IPS-20b (cell line): Measurements from ENCODE around the gene LRRN2.

Source experiments
- H3K27ac ChIP-seq: one replicate; pipeline ENCODE4 v1.5.1; 2013; ENCODE audit warnings: low read length
- H3K27me3 ChIP-seq: 2 replicates; pipeline ENCODE4 v1.6.1; 2013; ENCODE audit warnings: mild to moderate bottlenecking, low read length, inconsistent platforms; ENCODE audit not compliant: insufficient read depth
- H3K36me3 ChIP-seq: 2 replicates; pipeline ENCODE4 v1.6.1; 2013; ENCODE audit warnings: low read depth, mild to moderate bottlenecking, inconsistent platforms, low read length, moderate library complexity; ENCODE audit not compliant: insufficient read depth
- H3K4me1 ChIP-seq: 2 replicates; pipeline ENCODE4 v1.6.1; 2013; ENCODE audit warnings: mild to moderate bottlenecking, control low read depth, inconsistent platforms, low read length, moderate library complexity; ENCODE audit not compliant: insufficient read depth
- H3K4me3 ChIP-seq: 2 replicates; pipeline ENCODE4 v1.5.1; 2013; ENCODE audit warnings: mild to moderate bottlenecking, low read length, inconsistent platforms
- H3K9ac ChIP-seq: 2 replicates; pipeline ENCODE4 v1.6.1; 2013; ENCODE audit warnings: low read depth, mild to moderate bottlenecking, inconsistent platforms, low read length, moderate library complexity
- H3K9me3 ChIP-seq: 2 replicates; pipeline ENCODE4 v1.6.1; 2013; ENCODE audit warnings: mild to moderate bottlenecking, low read depth, low read length, inconsistent platforms; ENCODE audit not compliant: insufficient read depth

Gene LRRN2

DNA sequence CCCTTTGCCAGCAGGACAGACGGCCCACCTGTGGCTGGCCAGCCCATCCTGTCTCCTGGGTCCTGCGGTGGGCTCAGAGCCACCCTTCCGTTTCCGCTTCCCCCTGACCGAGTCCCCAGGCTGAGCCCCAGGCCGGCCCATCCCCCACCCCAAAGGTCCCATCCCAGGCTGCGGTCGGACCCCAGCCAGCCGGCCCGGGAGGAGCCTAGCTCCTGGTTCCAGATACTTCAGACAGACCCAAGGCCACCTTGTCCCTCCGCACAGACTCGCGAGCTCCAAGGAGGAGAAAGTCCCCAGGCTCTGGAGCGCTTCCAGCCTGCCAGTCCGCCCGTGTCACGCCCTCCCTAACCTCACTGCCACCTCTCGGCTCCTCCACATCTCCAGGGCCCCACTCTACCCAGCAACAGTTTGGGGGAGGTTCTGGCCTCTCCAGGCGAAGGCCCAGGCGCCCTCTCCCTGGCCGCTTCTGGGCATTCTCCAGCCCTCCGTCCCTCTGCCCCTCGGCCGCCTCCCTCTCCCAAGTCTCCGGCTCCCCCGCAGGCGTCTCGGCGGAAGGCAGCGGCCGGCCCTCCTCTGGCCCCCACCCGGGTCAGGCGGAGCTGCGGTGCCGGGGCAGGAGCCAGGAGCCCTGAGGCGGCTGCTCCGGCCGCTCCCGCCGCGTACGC, 835 bp downstream of the LRRN2 start:
- Histone ChIP-seq H3K36me3 (no peaks in the 10 kb centered on the region), H3K27ac (no peak overlapping the region), H3K4me1 (peaks cover 4% of the 10 kb centered on the region; the same call in 1 of the 2 replicates), H3K9me3 (no peaks in the 10 kb centered on the region), H3K9ac (no peak overlapping the region; the same call in 1 of the 2 replicates), H3K4me3 (peak overlapping the region; percentile 81), H3K27me3 (peaks cover 76% of the 10 kb centered on the region)

DNA sequence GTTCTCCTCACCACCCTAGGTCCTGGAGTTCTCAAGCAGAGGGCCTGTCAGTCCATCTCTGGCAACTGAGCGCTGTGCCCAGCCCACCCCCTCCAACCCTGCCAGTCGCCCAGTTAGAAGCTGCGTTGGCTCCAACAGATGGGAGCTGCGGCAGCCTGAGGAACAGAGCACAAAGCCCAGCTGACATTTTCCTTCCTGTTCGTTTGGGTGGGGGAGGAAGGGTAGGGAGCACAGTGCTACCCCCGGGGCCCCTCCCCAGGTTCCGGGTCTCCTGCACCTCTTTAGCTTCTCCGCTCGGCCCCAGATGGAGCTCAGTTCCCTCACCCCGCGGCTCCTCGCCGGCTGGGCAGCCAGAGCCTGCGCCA, 1.4 kb downstream of the LRRN2 start:
- Histone ChIP-seq H3K4me1 (peaks cover 4% of the 10 kb centered on the region; the same call in 1 of the 2 replicates), H3K27me3 (peaks cover 71% of the 10 kb centered on the region), H3K9ac (no peak overlapping the region; the same call in 1 of the 2 replicates), H3K27ac (no peak overlapping the region), H3K9me3 (no peaks in the 10 kb centered on the region), H3K4me3 (peak overlapping the region; percentile 81), H3K36me3 (no peaks in the 10 kb centered on the region)

DNA sequence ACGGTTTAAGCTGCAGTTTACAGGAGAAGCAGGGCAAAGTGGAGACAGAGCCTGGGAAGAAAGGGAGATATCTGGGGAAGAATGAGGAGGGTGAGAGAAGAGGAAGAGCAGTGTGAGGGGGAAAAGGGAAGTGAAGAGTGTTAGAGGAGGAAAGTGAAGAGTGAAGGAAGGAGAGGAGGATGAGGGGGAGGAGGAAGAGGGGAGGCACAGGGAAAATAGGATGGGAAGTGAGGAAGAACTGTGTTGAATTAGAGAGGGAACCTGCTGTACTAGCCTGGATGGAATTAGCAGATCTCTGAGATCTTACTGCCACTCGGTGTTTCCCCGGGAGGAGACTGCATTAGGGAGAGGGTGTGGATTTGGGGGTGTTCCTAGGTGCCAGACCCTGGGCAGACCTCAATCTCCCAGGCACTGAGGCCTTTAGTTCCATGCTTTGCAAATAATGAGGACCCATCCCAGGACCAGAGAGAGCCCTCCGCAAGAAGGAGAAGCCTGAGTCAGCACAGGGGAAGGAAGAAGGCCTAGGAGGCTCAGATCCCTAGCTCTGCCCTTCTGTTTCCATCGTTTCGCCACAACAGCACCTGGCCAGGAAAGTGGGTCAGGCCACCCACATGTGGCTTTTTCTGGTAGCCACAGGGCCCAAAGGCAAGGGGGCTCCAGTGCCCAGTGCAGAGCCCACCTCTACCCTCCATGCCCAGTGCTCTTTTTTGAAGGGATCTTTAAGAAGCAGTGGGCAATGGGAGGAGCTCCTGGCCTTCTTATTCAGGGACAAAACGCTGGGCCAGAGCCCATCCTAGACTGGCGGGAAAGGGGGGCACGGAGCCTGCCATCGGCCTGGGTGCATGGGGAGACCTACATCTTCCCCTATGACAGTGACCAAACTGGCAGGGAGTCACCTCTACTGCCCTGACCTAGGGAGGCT, 2.0 kb downstream of the LRRN2 start:
- Histone ChIP-seq H3K36me3 (no peaks in the 10 kb centered on the region), H3K27me3 (peaks cover 64% of the 10 kb centered on the region), H3K9ac (no peak overlapping the region), H3K27ac (no peak overlapping the region), H3K9me3 (no peaks in the 10 kb centered on the region), H3K4me3 (peak overlapping the region; percentile 81; the same call in 1 of the 2 replicates), H3K4me1 (peaks cover 4% of the 10 kb centered on the region; the same call in 1 of the 2 replicates)

DNA sequence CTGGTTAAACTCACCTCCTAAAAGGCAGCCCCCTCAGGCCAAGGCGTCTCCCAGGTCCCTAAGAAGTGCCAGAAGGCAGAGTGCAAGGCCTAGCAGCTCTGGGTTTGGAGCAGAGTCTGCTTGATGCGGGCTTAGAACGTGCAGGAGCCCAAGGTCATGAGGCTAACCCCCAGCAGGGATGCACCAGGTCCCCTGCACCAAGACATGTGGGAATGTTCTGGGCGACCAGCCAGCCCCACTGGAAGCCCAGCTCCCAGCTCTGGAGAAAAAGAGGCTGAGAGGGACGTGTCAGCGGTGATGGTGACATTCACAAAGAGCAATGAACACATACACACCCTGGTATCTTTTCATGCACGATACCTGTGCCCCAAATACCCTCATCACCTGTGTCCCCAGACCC, 5.1 kb downstream of the LRRN2 start:
- no peak overlapping the region for H3K9ac ChIP-seq

DNA sequence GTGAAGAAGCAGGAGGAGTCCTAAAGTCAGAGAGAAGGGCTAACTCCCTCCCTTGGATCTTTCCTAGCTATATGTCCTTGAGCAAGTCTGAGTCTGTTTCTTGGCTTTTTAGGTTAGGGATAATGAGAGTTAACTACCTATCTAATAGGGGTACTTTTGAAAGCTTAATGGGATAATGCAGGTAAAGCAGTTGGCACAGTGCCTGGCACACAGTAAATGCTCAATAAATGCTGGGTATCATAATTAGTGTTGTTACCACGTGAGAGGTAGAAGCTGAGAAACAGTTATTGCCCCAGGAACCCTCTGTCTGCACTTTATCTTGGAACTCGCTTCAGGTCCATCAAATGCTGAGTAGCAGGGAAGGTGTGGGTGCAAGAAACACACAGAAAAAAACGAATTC, 5.5 kb downstream of the LRRN2 start:
- Histone ChIP-seq H3K9me3 (no peaks in the 10 kb centered on the region), H3K9ac (no peak overlapping the region), H3K27ac (no peak overlapping the region), H3K4me3 (no peak overlapping the region), H3K4me1 (no peaks in the 10 kb centered on the region), H3K36me3 (no peaks in the 10 kb centered on the region), H3K27me3 (peaks cover 30% of the 10 kb centered on the region)

More for the DNA sequence above, 5.1 kb downstream of the LRRN2 start:
- Histone ChIP-seq H3K27me3 (peaks cover 33% of the 10 kb centered on the region), H3K4me1 (no peaks in the 10 kb centered on the region), H3K27ac (no peak overlapping the region), H3K4me3 (no peak overlapping the region), H3K9me3 (no peaks in the 10 kb centered on the region), H3K36me3 (no peaks in the 10 kb centered on the region)

DNA sequence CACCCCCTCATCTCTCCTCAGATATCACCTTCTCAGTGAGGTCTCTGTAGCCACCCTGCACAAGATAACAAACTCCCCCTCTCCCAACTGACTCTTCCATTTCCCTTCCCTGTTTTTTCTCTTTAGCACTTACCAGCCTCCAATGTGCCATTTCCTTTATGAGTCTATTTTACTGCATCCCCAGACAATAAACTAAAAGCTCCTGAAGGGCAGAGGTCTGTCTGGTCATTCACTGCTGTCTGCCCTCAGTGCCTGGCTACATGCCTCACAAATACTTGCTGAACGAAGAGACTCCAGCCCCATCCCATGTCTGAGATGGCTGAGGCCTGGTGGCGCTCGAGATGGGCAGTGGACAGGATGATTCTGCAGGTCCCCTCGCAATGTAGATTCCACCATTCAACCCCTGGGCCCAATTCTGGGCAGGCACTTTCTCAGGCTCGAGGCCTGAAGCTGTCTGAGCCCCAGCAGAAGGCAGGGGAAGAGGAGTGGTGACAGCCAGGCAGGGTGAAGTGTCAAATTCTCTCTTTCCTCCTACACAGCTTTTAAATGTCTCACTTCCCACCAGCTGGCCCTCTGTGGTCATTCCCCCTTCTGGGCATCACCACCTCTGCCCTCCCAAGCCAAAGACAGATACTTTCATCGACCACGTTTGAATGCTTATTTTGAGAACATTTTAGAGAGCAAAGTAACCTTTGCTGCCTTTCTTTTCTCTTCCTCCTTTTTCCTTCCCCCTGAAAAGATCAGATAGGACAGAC, 6.6 kb downstream of the LRRN2 start:
- no peak overlapping the region for H3K4me3 ChIP-seq
- H3K9me3 ChIP-seq, result no peaks in the 10 kb centered on the region
- peaks cover 19% of the 10 kb centered on the region for H3K27me3 ChIP-seq
- H3K4me1 ChIP-seq, result peaks cover 4% of the 10 kb centered on the region; the same call in 1 of the 2 replicates
- H3K9ac ChIP-seq, result no peak overlapping the region
- H3K27ac ChIP-seq, result no peak overlapping the region
- no peaks in the 10 kb centered on the region for H3K36me3 ChIP-seq

DNA sequence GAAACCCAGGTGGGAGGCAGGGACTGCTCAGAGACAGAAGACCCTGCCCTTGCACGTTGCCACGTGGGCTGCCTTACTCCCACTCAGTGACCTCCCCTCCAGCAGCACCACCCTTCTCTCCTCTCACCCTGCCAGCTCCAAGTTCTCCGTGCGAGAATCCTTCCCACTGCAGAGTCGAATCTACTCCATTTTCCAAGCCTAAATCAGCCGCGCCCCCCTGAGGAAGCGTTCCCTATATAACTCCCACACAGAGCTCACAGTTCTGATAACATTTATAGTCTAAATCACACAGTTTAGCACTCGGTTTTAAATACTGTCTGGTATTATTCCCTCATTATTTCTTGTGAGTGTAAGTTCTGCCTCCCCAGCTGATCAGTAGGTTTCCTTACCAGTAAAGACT, 7.7 kb downstream of the LRRN2 start:
- H3K27me3 ChIP-seq, result peaks cover 8% of the 10 kb centered on the region
- no peaks in the 10 kb centered on the region for H3K36me3 ChIP-seq
- H3K4me1 ChIP-seq, result peaks cover 4% of the 10 kb centered on the region; the same call in 1 of the 2 replicates
- H3K9me3 ChIP-seq, result no peaks in the 10 kb centered on the region
- H3K27ac ChIP-seq, result no peak overlapping the region
- no peak overlapping the region for H3K9ac ChIP-seq
- no peak overlapping the region for H3K4me3 ChIP-seq

DNA sequence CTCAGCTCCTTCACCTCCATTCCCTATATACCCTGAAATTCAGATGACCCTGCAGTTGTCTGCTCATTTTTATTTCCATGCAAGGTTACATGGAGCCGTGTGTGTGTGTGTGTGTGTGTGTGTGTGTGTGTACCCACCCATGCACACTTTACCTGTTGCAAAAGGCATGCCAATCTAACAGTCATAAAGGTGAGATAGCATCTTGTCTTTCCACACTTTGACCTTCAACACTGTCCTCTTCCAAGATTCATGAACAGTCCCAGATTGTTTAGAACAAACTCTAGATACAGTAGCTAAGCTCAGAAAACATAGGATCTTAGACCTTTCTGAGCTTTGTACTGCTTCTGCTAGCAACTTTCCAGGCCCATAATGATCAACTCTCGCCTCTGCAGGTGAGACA, 9.5 kb downstream of the LRRN2 start:
- H3K9me3 ChIP-seq, result no peaks in the 10 kb centered on the region
- H3K27me3 ChIP-seq, result no peaks in the 10 kb centered on the region
- H3K4me1 ChIP-seq, result peaks cover 4% of the 10 kb centered on the region; the same call in 1 of the 2 replicates
- no peaks in the 10 kb centered on the region for H3K36me3 ChIP-seq
- H3K9ac ChIP-seq, result no peak overlapping the region
- no peak overlapping the region for H3K4me3 ChIP-seq
- H3K27ac ChIP-seq, result no peak overlapping the region

DNA sequence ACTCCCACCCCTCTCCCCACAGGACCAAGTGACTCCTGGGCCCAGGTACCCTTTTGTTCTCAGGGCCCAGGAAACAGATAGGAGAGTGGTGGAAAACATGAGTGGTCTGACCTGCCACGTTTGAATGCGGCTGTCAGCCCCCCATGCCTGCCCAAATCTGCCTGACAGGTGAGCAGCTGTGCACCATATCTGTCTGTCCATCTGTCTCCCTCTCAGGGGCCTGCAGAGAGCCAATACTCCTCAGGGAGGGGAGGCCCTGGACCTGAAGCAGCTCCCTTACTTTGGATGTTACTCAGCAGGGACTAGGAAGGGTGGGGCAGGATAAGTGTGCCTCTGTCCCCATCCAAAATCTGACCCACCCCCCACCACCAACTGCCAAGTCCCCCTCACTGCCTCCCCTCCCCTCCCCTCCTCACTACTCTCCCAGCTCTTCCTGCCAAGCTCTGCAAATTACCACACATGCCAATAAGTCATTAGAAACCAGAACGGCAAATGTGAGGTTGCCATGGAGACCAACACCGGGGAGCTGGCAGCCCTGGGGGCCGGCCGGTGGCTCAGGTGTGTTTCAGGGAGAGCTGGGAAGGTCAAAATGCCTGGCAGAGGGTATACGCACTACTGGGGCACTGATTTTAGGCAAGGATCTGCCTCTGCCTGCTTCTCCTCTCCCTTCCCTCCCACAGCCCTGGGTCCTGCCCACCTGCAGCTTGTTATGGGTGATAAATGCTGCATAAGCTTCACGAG, 11.5 kb downstream of the LRRN2 start:
- H3K9ac ChIP-seq, result no peak overlapping the region
- H3K4me3 ChIP-seq, result no peak overlapping the region
- peaks cover 4% of the 10 kb centered on the region; the same call in 1 of the 2 replicates for H3K4me1 ChIP-seq
- no peaks in the 10 kb centered on the region for H3K27me3 ChIP-seq
- no peaks in the 10 kb centered on the region for H3K36me3 ChIP-seq
- no peak overlapping the region for H3K27ac ChIP-seq
- no peaks in the 10 kb centered on the region for H3K9me3 ChIP-seq

DNA sequence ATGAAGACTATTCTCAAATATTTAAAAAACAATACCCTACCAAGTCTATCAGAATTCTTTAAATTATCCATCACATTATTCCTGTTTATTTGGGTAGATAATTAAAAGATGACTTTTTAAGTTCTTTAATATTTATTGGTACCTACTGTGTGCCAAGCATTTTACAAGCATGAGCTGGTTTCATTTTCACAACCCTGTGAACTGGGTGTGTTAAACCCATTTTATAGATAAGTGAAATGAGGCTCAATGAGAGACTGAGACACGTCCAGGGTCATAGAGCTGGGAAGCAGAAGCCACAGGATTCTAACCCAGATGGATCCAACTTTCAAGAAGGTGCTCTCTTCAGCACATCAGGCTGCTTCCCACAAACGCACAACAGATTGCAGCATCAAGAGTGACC, 12.3 kb downstream of the LRRN2 start:
- Histone ChIP-seq H3K36me3 (no peaks in the 10 kb centered on the region), H3K4me3 (no peak overlapping the region), H3K27me3 (no peaks in the 10 kb centered on the region), H3K9me3 (no peaks in the 10 kb centered on the region), H3K27ac (no peak overlapping the region), H3K4me1 (peaks cover 4% of the 10 kb centered on the region; the same call in 1 of the 2 replicates), H3K9ac (no peak overlapping the region)
